Chondrocyte (in vitro differentiated cells): ENCODE data around the gene USP34. TPM values are rescaled to one million over a fixed set of nuclear protein-coding genes. Genes with fewer than 3 reads are reported as not detected.

Experiments
- DNase-seq: peaks from one replicate; pipeline ENCODE4 v3.0.0; 2021; ENCODE audit warnings: mixed read lengths, low spot score
- H3K27ac Mint-ChIP-seq: one replicate; pipeline ENCODE4 v1.8.0; 2021; ENCODE audit warnings: mild to moderate bottlenecking, moderate library complexity, mixed read lengths; ENCODE audit not compliant: unreplicated experiment
- H3K27me3 Mint-ChIP-seq: 2 replicates; pipeline ENCODE4 v1.8.0; 2021; ENCODE audit warnings: low read depth, mixed read lengths
- H3K36me3 Mint-ChIP-seq: 2 replicates; pipeline ENCODE4 v1.8.0; 2021; ENCODE audit warnings: low read depth, mixed read lengths
- H3K4me1 Mint-ChIP-seq: 2 replicates; pipeline ENCODE4 v1.8.0; 2021; ENCODE audit warnings: low read depth, mild to moderate bottlenecking, mixed read lengths
- H3K4me3 Mint-ChIP-seq: one replicate; pipeline ENCODE4 v1.8.0; 2021; ENCODE audit warnings: mild to moderate bottlenecking, moderate library complexity, mixed read lengths; ENCODE audit not compliant: unreplicated experiment
- H3K9me3 Mint-ChIP-seq: 2 replicates; pipeline ENCODE4 v1.8.0; 2021; ENCODE audit warnings: low read depth, mixed read lengths
- total RNA-seq: library from RNA; stranded (reverse); gene quantifications from 3 replicates; pipeline ENCODE4 v1.2.1, GENCODE V29; 2021
- TF ChIP-seq, protein P1 (sequence below): fragments of 200-600 bp; sonication (generic); IDR thresholded peaks from 2 replicates; pipeline ENCODE4 v1.5.0; 2021; ENCODE audit warnings: antibody characterized with exemption, mild to moderate bottlenecking, moderate library complexity

The USP34 gene
- total RNA-seq, 1 donor from 2014 or later, result 104 TPM

GRCh38 chr2:61238219-61239012 is 232.5 kb downstream of the USP34 start:
- Mint-ChIP-seq H3K27me3 (no peaks in the 10 kb centered on the region), H3K4me1 (peaks cover 11% of the 10 kb centered on the region), H3K4me3 (no peak overlapping the region), H3K27ac (no peak overlapping the region), H3K9me3 (no peaks in the 10 kb centered on the region), H3K36me3 (peaks cover 26% of the 10 kb centered on the region)
- TF ChIP-seq, protein P1, sequence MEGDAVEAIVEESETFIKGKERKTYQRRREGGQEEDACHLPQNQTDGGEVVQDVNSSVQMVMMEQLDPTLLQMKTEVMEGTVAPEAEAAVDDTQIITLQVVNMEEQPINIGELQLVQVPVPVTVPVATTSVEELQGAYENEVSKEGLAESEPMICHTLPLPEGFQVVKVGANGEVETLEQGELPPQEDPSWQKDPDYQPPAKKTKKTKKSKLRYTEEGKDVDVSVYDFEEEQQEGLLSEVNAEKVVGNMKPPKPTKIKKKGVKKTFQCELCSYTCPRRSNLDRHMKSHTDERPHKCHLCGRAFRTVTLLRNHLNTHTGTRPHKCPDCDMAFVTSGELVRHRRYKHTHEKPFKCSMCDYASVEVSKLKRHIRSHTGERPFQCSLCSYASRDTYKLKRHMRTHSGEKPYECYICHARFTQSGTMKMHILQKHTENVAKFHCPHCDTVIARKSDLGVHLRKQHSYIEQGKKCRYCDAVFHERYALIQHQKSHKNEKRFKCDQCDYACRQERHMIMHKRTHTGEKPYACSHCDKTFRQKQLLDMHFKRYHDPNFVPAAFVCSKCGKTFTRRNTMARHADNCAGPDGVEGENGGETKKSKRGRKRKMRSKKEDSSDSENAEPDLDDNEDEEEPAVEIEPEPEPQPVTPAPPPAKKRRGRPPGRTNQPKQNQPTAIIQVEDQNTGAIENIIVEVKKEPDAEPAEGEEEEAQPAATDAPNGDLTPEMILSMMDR, result no peak
- no peak for DNase-seq

- Mint-ChIP-seq H3K9me3 (no peaks in the 10 kb centered on the region), H3K27me3 (no peaks in the 10 kb centered on the region), H3K27ac (no peak overlapping the region), H3K4me1 (peaks cover 11% of the 10 kb centered on the region), H3K4me3 (no peak overlapping the region), H3K36me3 (peaks cover 27% of the 10 kb centered on the region)
- TF ChIP-seq, protein P1, result no peak
- DNase-seq, result no peak
Measured at GRCh38 chr2:61235716-61236115, 235.2 kb downstream of the USP34 start.

- TF ChIP-seq, protein P1, result no peak
- Mint-ChIP-seq H3K27ac (no peak overlapping the region), H3K27me3 (no peaks in the 10 kb centered on the region), H3K4me1 (peaks cover 10% of the 10 kb centered on the region), H3K9me3 (no peaks in the 10 kb centered on the region), H3K4me3 (no peak overlapping the region), H3K36me3 (peaks cover 32% of the 10 kb centered on the region)
- DNase-seq, result no peak
Measured at GRCh38 chr2:61233581-61233980, 237.3 kb downstream of the USP34 start.

DNA sequence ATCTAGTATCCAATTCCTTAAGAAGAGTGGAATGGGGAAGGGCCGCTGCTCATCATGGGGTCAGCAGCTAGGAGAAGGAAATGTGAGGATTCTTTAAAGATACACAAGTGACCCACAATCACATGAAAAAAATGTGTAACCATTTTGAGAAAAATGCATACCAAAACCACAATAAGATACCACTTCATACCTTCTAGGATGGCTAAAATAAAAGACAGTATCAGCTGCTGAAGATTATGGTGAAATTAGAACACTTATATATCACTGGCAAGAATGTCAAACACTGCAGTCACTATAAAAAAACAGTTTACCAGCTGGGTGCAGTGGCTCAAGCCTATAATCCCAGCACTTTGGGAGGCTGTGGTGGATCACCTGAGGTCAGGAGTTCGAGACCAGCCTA is 241.0 kb downstream of the USP34 start:
- Mint-ChIP-seq H3K27ac (no peak overlapping the region), H3K4me1 (peaks cover 12% of the 10 kb centered on the region), H3K36me3 (peaks cover 42% of the 10 kb centered on the region), H3K27me3 (no peaks in the 10 kb centered on the region), H3K9me3 (no peaks in the 10 kb centered on the region), H3K4me3 (no peak overlapping the region)
- no peak for DNase-seq
- TF ChIP-seq, protein P1, result no peak

DNA sequence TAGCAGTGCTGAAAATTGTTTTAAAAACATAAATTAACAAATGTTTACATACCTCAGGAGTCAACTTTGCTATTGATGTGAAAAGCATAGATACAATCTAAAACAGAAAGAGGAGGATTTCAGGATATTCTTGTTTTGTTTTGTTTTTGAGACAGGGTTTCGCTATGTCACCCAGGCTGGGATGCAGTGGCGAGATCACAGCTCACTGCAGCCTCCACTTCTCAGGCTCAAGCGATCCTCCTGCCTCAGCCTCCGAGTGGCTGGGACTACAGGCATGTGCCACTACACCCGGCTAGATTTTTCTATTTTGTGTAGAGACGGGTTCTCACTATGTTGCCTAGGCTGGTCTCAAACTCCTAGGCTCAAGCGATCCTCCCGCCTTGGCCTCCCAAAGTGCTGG is 248.3 kb downstream of the USP34 start:
- DNase-seq, result no peak
- H3K27me3 Mint-ChIP-seq, result no peaks in the 10 kb centered on the region
- no peak overlapping the region for H3K27ac Mint-ChIP-seq
- H3K4me3 Mint-ChIP-seq, result no peak overlapping the region
- H3K36me3 Mint-ChIP-seq, result peaks cover 26% of the 10 kb centered on the region
- no peaks in the 10 kb centered on the region for H3K9me3 Mint-ChIP-seq
- TF ChIP-seq, protein P1, result no peak
- H3K4me1 Mint-ChIP-seq, result peaks cover 24% of the 10 kb centered on the region
